ENCODE results near the gene RBPJ.
A peak's percentile ranks its signal among the peaks of the same experiment; 100 is the strongest.

Gene RBPJ

DNA sequence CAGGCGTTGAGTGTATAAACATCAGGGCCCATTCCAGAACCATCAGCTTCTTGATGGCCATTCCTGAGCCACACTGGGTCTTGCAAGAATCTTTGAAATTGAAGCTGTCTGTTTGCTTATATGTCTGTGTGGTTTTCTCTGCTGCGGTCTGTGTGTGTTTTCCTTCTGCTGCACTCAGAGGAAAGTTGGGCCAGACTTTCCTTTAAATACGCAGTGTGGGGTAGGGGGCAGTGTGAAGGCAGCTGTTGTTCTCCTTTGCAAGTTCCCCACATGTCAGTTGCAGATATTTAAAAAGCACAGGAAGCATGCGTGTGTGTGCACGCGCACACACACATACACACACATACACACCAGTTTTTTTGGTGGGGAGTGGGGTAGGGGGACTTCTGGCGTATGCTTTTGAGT is 137.3 kb downstream of the RBPJ start:
- Mint-ChIP-seq H3K27me3 (no peaks in the 10 kb centered on the region), H3K4me1 (ENCODE audit: low read depth in 2 of 2) (no peaks in the 10 kb centered on the region), H3K4me3 (no peak overlapping the region), H3K9me3 (no peaks in the 10 kb centered on the region), H3K36me3 (ENCODE audit: insufficient read depth) (peaks cover 3% of the 10 kb centered on the region), H3K27ac (no peak overlapping the region)
- ATAC-seq (replicated peaks) (no peak), DNase-seq (no peak)

DNA sequence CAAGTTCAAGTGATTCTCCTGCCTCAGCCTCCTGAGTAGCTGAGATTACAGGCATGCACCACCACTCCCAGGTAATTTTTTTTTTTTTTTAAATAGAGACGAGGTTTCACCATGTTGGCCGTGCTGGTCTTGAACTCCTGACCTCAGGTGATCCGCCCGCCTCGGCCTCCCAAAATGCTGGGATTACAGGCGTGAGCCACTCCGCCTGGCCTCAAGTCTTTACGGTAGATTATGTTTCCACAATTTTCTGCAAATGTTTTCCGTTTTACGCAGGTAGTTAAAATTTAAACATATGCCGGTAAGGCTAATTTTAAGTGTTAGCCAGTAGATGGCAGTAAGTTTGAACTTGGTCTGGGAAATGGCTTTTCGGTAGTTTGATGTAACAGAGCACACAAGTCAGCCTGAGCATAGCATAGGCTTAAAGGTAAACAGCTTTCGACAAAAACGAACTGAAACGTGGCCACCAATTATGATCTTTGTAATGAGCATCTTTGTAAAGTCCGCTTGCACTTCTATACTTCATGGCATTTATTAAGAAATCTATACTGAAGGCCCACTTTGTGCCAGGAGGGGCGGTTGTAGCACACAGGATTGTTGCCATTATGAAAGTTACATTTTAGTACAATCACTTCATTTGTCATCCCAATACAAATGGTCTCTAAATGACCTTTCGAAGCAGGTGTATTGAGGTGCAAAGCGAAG is 138.4 kb downstream of the RBPJ start:
- no peaks in the 10 kb centered on the region for H3K9me3 Mint-ChIP-seq
- DNase-seq (peak in 1 of 3 experiments; percentile 4), ATAC-seq (replicated peaks) (no peak)
- H3K4me3 Mint-ChIP-seq, result peak overlapping the region; percentile 14 to 18
- peaks cover 3% of the 10 kb centered on the region for H3K36me3 Mint-ChIP-seq (ENCODE audit: insufficient read depth)
- no peak overlapping the region for H3K27ac Mint-ChIP-seq
- peaks cover 0 to 2% of the 10 kb centered on the region in 2 donors for H3K27me3 Mint-ChIP-seq
- H3K4me1 Mint-ChIP-seq (ENCODE audit: low read depth in 2 of 2), result no peaks in the 10 kb centered on the region

DNA sequence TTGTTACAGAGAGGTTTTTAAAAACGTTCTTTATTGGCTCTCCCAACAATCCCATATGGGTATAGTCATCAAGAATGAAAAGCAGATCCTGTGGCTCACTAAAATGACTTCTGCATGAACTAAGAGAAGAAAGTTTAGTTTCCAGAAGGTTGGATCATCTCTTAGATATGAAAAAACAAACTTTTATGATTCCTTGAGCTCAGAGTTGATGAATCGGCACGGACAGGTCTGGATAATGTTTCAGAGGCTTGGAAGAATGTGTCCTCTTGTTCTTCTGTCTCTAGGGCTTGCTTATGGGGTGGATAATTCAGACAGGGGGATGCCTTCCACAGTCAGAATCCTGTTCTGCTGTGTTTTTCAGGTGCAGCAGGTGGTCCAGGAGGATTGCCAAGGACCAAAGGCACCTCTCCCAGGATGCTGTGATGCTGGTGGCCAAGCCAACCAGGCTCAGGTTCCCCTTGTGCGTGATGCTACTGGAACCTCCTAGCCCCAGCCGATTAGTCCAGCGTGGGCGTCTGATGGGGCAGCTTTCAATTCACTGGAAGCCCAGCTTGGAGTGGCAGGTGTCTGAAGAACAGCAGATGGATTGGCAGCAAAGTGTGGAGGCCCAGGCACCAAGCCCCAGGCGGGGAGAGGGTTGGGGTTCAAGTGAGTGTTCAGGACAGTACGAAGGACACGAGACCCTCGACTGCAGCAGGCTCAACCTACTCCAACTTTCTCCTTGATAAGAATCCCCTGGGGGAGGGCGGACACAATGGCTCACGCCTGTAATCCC is 139.1 kb downstream of the RBPJ start:
- ATAC-seq (replicated peaks), result no peak
- no peak for DNase-seq
- no peaks in the 10 kb centered on the region for H3K4me1 Mint-ChIP-seq (ENCODE audit: low read depth in 2 of 2)
- H3K36me3 Mint-ChIP-seq (ENCODE audit: insufficient read depth), result peaks cover 3% of the 10 kb centered on the region
- H3K27me3 Mint-ChIP-seq, result peaks cover 0 to 10% of the 10 kb centered on the region in 2 donors
- H3K4me3 Mint-ChIP-seq, result no peak overlapping the region
- H3K27ac Mint-ChIP-seq, result no peak overlapping the region
- no peaks in the 10 kb centered on the region for H3K9me3 Mint-ChIP-seq

DNA sequence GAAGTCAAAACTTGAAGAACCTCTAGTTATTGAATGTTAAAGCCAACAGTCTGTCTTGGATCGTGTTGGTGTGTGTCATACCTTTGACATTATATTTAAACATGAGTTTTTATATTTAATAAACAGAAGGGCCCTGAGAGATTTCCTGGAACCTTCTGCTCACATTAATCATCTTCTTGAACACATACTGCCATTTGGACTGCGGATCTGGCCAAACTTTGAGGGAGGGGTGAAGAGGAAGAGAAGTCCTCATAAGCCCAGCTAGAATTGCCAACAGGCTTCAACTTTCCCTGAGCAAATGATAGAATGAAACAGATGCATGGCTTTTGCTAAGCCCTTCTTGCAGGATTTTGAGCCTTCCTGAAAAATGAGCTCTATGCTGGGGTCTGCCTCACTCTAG is 142.1 kb downstream of the RBPJ start:
- peaks cover 3% of the 10 kb centered on the region for H3K36me3 Mint-ChIP-seq (ENCODE audit: insufficient read depth)
- peaks cover 6 to 21% of the 10 kb centered on the region in 2 donors for H3K27me3 Mint-ChIP-seq
- H3K9me3 Mint-ChIP-seq, result no peaks in the 10 kb centered on the region
- H3K4me3 Mint-ChIP-seq, result no peak overlapping the region
- ATAC-seq (replicated peaks), result no peak
- no peak overlapping the region for H3K27ac Mint-ChIP-seq
- DNase-seq, result no peak
- no peaks in the 10 kb centered on the region for H3K4me1 Mint-ChIP-seq (ENCODE audit: low read depth in 2 of 2)

DNA sequence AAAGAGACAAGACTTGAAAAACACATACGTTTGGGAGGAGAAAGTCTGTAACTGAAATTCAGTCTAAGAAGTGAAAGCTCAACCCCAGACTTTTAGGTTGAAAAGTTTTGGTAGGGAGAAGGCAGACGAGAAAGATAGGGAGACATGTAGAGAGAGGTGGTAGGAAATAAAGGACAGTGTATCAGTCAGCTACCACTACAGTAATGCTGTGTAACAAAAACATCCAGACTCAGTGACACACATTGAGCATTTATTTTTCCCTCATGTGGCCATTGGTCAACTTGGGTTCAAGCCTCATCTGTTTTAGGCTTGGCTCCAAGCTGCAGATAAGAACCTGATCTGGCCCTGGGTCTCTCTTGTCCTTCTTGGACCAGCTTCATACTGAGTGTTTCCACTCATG is 142.6 kb downstream of the RBPJ start:
- DNase-seq (no peak), ATAC-seq (replicated peaks) (no peak)
- no peaks in the 10 kb centered on the region for H3K9me3 Mint-ChIP-seq
- H3K4me1 Mint-ChIP-seq (ENCODE audit: low read depth in 2 of 2), result no peaks in the 10 kb centered on the region
- H3K4me3 Mint-ChIP-seq, result no peak overlapping the region
- H3K36me3 Mint-ChIP-seq (ENCODE audit: insufficient read depth), result peaks cover 3% of the 10 kb centered on the region
- H3K27me3 Mint-ChIP-seq, result peaks cover 6 to 21% of the 10 kb centered on the region in 2 donors
- H3K27ac Mint-ChIP-seq, result no peak overlapping the region

DNA sequence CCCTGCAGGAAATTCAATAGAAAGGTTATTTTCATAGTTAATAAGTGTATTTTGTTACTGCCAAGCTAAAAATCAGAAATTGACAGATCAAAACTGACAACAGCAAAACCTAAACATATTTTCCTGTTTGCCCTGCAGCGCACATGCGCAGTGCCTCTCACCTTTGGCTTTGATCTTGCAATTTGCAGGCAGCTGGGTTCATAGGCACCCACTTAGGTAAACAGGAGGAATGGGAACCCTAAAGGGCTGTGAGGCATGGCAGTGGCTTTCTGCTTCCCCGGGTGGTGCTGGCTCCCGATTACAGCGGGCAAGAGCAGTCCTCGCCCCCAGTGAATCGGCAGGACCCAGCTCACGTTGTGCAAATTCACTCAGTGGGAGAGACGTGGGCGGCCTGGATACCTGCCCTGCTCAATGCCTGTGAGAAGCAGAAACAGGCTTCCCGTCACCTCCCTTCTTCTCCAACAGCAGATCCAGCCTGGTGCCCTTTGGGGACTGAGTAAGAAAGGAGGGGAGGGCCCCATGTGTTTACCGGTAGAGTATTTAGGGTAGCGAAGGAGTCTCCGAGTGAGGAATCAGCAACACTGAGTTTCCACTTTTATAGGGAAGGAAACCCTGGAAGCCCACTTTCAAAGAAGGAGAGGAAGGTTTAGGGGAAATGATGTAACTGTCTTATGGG is 143.7 kb downstream of the RBPJ start:
- no peaks in the 10 kb centered on the region for H3K36me3 Mint-ChIP-seq (ENCODE audit: insufficient read depth)
- DNase-seq (no peak), ATAC-seq (replicated peaks) (no peak)
- no peak overlapping the region for H3K27ac Mint-ChIP-seq
- no peak overlapping the region for H3K4me3 Mint-ChIP-seq
- no peaks in the 10 kb centered on the region for H3K9me3 Mint-ChIP-seq
- no peaks in the 10 kb centered on the region for H3K4me1 Mint-ChIP-seq (ENCODE audit: low read depth in 2 of 2)
- H3K27me3 Mint-ChIP-seq, result peaks cover 6 to 21% of the 10 kb centered on the region in 2 donors

DNA sequence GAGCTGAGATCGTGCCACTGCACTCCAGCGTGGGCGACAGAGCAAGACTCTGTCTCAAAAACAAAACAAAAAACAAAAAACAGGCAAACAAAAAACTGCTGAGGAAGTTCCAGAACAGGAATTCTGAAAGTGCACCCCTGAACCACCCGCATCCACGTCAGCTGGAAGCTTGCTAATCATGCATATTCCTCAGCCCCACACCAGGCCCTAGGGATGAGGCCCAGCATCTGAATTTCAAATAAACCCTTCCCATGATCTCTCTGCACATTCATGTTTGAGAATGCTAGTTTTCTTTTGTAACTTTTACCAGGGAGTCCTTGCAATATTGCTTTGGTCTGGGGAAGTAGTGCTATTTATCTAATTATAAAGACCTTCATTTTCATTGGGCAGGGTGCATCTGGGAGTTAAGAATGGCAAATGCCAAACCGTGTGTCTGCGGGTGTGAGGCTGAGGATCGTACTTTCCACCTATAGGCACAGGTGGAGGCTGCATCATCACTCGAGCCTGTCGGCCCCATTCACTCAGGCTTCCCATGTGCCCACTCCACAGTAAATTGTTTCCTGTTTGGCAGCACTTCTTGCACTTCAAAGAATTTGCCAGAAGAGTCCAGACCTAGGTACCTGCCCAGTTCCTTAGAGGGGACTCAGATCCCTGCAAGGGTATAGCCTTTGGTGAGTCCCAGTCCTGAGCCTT is 145.9 kb downstream of the RBPJ start:
- DNase-seq (no peak), ATAC-seq (replicated peaks) (no peak)
- H3K4me3 Mint-ChIP-seq, result no peak overlapping the region
- H3K4me1 Mint-ChIP-seq (ENCODE audit: low read depth in 2 of 2), result no peaks in the 10 kb centered on the region
- H3K27me3 Mint-ChIP-seq, result peaks cover 12 to 24% of the 10 kb centered on the region in 2 donors
- H3K9me3 Mint-ChIP-seq, result no peaks in the 10 kb centered on the region
- H3K27ac Mint-ChIP-seq, result no peak overlapping the region
- no peaks in the 10 kb centered on the region for H3K36me3 Mint-ChIP-seq (ENCODE audit: insufficient read depth)

DNA sequence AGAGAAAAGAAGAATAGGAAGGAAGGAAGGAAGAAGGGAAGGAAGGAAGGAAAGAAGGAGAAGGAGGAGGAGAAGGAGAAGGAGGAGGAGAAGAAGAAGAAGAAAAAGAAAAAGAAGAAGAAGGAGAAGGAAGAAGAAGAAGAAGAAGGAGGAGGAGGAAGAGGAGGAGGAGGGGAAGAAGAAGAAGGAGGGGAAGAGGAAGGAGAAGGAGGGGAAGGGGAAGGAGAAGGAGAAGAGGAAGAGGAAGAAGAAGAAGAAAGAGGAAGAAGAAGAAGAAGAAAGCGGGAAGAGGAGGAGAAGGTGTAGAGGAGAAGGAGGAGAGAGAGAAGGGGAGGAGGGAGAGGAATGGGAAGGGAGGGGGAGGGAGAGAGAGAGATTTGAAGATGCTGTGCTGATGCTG is 146.9 kb downstream of the RBPJ start:
- Mint-ChIP-seq H3K27me3 (peaks cover 12 to 28% of the 10 kb centered on the region in 2 donors), H3K4me3 (no peak overlapping the region), H3K9me3 (no peaks in the 10 kb centered on the region), H3K4me1 (ENCODE audit: low read depth in 2 of 2) (no peaks in the 10 kb centered on the region), H3K27ac (no peak overlapping the region), H3K36me3 (ENCODE audit: insufficient read depth) (no peaks in the 10 kb centered on the region)
- ATAC-seq (replicated peaks) (no peak), DNase-seq (no peak)

DNA sequence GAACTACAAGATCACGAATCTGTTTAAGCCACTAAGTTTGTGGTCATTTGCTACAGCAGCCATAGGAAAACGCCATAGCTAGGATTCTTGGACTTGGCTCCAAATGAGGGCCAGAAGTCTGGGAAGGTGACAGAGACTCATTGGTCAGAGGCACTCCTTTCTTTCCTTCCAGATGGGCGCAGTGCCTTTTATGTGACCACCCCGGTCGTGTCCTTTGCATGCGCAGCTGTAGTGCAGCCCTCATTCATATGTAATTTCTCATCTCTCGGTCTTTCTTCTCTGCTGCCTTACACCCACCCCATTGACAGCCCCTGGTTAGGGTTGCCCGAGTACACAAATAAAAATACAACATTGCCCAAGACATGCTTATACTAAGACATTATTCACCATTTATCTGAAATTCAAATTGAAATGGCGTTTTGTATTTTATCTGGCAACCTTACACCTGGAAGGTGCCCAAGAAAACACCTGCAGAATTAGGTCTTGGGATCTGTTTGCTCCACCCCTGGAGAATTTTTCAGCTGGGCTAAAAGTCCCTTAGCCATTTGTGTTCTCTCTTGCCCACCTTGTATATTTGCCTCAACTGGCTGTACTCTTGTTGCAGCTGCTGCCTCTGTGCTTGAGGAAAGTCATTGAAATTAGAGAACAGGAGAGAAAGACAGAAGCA is 147.6 kb downstream of the RBPJ start:
- H3K27ac Mint-ChIP-seq, result no peak overlapping the region
- no peak for DNase-seq
- peaks cover 12 to 28% of the 10 kb centered on the region in 2 donors for H3K27me3 Mint-ChIP-seq
- ATAC-seq (replicated peaks), result no peak
- H3K4me3 Mint-ChIP-seq, result no peak overlapping the region
- no peaks in the 10 kb centered on the region for H3K36me3 Mint-ChIP-seq (ENCODE audit: insufficient read depth)
- no peaks in the 10 kb centered on the region for H3K4me1 Mint-ChIP-seq (ENCODE audit: low read depth in 2 of 2)
- H3K9me3 Mint-ChIP-seq, result no peaks in the 10 kb centered on the region

DNA sequence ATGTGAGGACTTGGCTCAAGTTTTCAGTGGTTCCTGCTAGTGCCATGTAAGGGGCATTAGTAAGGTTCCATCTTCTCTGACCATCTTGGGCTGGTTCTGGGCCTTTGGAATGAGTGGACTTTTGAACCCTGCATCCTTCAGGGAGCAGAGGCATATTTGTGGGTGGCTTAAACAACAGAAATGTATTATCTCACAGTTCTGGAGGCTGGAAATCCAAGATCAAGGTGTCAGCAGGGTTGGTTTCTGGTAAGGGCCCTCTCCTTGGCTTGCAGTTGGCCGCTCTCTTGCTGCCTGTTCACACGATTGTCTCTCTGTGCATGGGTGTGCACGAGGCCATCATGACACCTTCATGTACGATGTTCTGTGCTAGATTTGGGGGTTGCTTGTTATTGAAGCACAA is 148.2 kb downstream of the RBPJ start:
- peaks cover 16 to 28% of the 10 kb centered on the region in 2 donors for H3K27me3 Mint-ChIP-seq
- H3K4me1 Mint-ChIP-seq (ENCODE audit: low read depth in 2 of 2), result no peaks in the 10 kb centered on the region
- ATAC-seq (replicated peaks) (no peak), DNase-seq (no peak)
- no peak overlapping the region for H3K27ac Mint-ChIP-seq
- no peak overlapping the region for H3K4me3 Mint-ChIP-seq
- no peaks in the 10 kb centered on the region for H3K9me3 Mint-ChIP-seq
- H3K36me3 Mint-ChIP-seq (ENCODE audit: insufficient read depth), result no peaks in the 10 kb centered on the region

DNA sequence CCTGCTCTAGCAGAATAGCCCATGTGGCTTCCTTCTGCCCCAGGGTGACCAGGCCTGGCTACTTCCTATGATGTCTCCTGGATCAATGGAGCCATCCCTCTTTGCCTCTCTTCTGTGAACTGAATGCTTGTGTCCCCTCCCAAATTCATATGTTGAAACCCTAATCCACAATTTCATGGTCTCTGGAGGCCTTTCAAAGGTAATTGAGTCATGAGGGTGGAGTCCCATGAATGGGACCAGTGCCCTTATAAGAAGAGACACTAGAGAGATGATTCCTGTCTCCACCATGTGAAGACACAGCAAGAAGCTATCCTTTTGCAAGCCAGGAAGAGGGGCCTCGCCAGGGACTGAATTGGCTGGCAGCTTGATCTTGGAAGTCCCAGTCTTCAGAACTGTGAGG is 151.1 kb downstream of the RBPJ start:
- ATAC-seq (replicated peaks) (no peak), DNase-seq (no peak)
- Mint-ChIP-seq H3K9me3 (no peaks in the 10 kb centered on the region), H3K4me3 (no peak overlapping the region), H3K27ac (no peak overlapping the region), H3K4me1 (ENCODE audit: low read depth in 2 of 2) (no peaks in the 10 kb centered on the region), H3K27me3 (peaks cover 17 to 22% of the 10 kb centered on the region in 2 donors), H3K36me3 (ENCODE audit: insufficient read depth) (no peaks in the 10 kb centered on the region)

DNA sequence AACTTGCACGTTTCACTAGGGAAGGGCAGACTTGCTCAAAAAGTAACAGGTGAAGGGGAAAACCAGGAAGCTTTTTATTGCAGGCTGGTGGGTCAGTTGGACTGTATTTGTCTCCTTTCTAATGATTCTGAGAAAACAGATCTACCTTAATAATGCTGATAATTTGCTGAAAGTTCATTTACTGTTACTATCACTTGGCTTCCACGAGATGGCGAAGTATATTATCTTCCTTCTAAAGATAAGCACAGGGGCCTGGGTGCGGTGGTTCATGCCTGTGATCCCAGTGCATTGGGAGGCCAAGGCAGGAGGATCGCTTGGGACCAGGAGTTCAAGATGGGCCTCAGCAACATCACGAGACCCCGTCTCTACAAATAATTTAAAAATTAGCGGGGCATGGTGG is 153.1 kb downstream of the RBPJ start:
- no peaks in the 10 kb centered on the region for H3K4me1 Mint-ChIP-seq (ENCODE audit: low read depth in 2 of 2)

DNA sequence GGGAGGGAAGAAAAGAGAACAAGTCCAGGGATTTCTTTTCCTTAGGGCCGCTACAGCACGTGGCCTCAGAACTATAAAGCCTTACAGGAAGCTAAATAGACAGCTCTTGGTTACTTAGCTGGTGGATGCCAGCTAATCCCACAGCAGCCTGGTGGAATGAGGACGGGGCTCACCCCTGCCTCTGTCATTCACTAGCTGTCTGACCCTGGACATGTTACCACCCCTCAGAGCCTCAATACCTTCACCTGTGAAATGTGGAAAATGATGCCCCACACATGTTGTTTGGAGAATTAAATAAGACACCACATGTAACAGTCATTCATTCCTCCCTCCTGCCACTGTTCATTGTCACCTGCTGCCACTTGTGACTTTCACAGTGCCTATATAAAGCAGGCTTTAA is 153.7 kb downstream of the RBPJ start:
- Mint-ChIP-seq H3K27ac (no peak overlapping the region), H3K4me1 (ENCODE audit: low read depth in 2 of 2) (no peaks in the 10 kb centered on the region), H3K9me3 (no peaks in the 10 kb centered on the region), H3K27me3 (peaks cover 23 to 34% of the 10 kb centered on the region in 2 donors), H3K36me3 (ENCODE audit: insufficient read depth) (no peaks in the 10 kb centered on the region), H3K4me3 (no peak overlapping the region)
- ATAC-seq (replicated peaks) (no peak), DNase-seq (no peak)

More for the DNA sequence above, 153.1 kb downstream of the RBPJ start:
- H3K9me3 Mint-ChIP-seq, result no peaks in the 10 kb centered on the region
- H3K27ac Mint-ChIP-seq, result no peak overlapping the region
- no peak for ATAC-seq (replicated peaks)
- peaks cover 23 to 34% of the 10 kb centered on the region in 2 donors for H3K27me3 Mint-ChIP-seq
- DNase-seq, result no peak
- H3K4me3 Mint-ChIP-seq, result no peak overlapping the region
- no peaks in the 10 kb centered on the region for H3K36me3 Mint-ChIP-seq (ENCODE audit: insufficient read depth)
